GM23338 (cell line): ENCODE data around the gene WDR70. TPM values are rescaled to one million over a fixed set of nuclear protein-coding genes. Genes with fewer than 3 reads are reported as not detected.
"Not testable (repeated sequence)": the region's sequence is repeated elsewhere in the genome, so short reads cannot be mapped to it uniquely, and the experiment has no call there.

Experiments used
- ATAC-seq: fragments of 200-7000 bp; cut with Tn5 transposase; 3 replicates; pipeline ENCODE4 v1.9.1; 2020
- DNase-seq: peaks from one replicate; pipeline ENCODE4 v3.0.0-alpha.2; 2015; ENCODE audit warnings: low spot score
- H2AFZ ChIP-seq: fragments of 200-600 bp; sonication (generic); 2 replicates; pipeline ENCODE4 v1.8.0; 2016; ENCODE audit warnings: antibody characterized with exemption, mild to moderate bottlenecking, moderate library complexity
- H3F3A ChIP-seq: fragments of 200-600 bp; sonication (generic); replicated peaks from 2 replicates; pipeline ENCODE4 v1.8.0; 2017; ENCODE audit warnings: antibody characterized with exemption, mixed run types, low read depth
- H3K27ac ChIP-seq: fragments of 200-600 bp; sonication (generic); 2 replicates; pipeline ENCODE4 v1.6.1; 2016; ENCODE audit warnings: low read depth
- H3K27me3 ChIP-seq: fragments of 200-600 bp; sonication (generic); 2 replicates; pipeline ENCODE4 v1.8.0; 2016; ENCODE audit warnings: mild to moderate bottlenecking, mixed run types, moderate library complexity; ENCODE audit not compliant: insufficient read depth
- H3K36me3 ChIP-seq: fragments of 200-600 bp; sonication (generic); 2 replicates; pipeline ENCODE4 v1.8.0; 2016; ENCODE audit warnings: mild to moderate bottlenecking; ENCODE audit not compliant: insufficient read depth
- H3K4me1 ChIP-seq: fragments of 200-600 bp; sonication (generic); 2 replicates; pipeline ENCODE4 v1.8.0; 2016; ENCODE audit warnings: mild to moderate bottlenecking, moderate library complexity; ENCODE audit not compliant: insufficient read depth
- H3K4me2 ChIP-seq: fragments of 200-600 bp; sonication (generic); 2 replicates; pipeline ENCODE4 v1.7.1; 2017; ENCODE audit warnings: mixed run types
- H3K4me3 ChIP-seq: fragments of 200-600 bp; sonication (generic); 2 replicates; pipeline ENCODE4 v1.6.1; 2016; ENCODE audit warnings: mixed run types
- H3K79me2 ChIP-seq: fragments of 200-600 bp; sonication (generic); replicated peaks from 2 replicates; pipeline ENCODE4 v1.8.0; 2017; ENCODE audit warnings: mild to moderate bottlenecking; ENCODE audit not compliant: insufficient read depth
- H3K9me2 ChIP-seq: fragments of 200-600 bp; sonication (generic); 2 replicates; pipeline ENCODE4 v1.8.0; 2017; ENCODE audit not compliant: insufficient read depth
- H4K20me1 ChIP-seq: fragments of 200-600 bp; sonication (generic); replicated peaks from 2 replicates; pipeline ENCODE4 v1.8.0; 2017; ENCODE audit warnings: mild to moderate bottlenecking; ENCODE audit not compliant: insufficient read depth
- H3K27ac Mint-ChIP-seq: 2 replicates; pipeline ENCODE4 v1.8.0; 2020; ENCODE audit warnings: inconsistent platforms, mild to moderate bottlenecking, moderate library complexity, mixed read lengths
- H3K27me3 Mint-ChIP-seq: 3 replicates; pipeline ENCODE4 v1.8.0; 2022; ENCODE audit warnings: low read depth, mild to moderate bottlenecking, moderate library complexity, mixed read lengths, inconsistent platforms; ENCODE audit not compliant: insufficient read depth, poor library complexity
- H3K36me3 Mint-ChIP-seq: 3 replicates; pipeline ENCODE4 v1.8.0; 2021; ENCODE audit warnings: low read depth, mild to moderate bottlenecking, inconsistent platforms, moderate library complexity, mixed read lengths
- H3K4me1 Mint-ChIP-seq: 3 replicates; pipeline ENCODE4 v1.8.0; 2020; ENCODE audit warnings: mild to moderate bottlenecking, inconsistent platforms, mixed read lengths
- H3K4me3 Mint-ChIP-seq: 3 replicates; pipeline ENCODE4 v1.8.0; 2021; ENCODE audit warnings: moderate library complexity, mild to moderate bottlenecking, inconsistent platforms, mixed read lengths
- H3K9me3 Mint-ChIP-seq: 3 replicates; pipeline ENCODE4 v1.8.0; 2020; ENCODE audit warnings: moderate library complexity, mild to moderate bottlenecking, inconsistent platforms, mixed read lengths
- CREB1 ChIP-seq: fragments of 250-450 bp; sonication (Bioruptor Pico); IDR thresholded peaks from 2 replicates; pipeline ENCODE4 v1.5.0; 2020; ENCODE audit warnings: low read depth, mild to moderate bottlenecking, moderate library complexity
- ETS1 ChIP-seq: IDR thresholded peaks from 2 replicates; pipeline ENCODE4 v1.6.1; 2016; ENCODE audit warnings: antibody characterized with exemption
- EZH2 ChIP-seq: fragments of 200-600 bp; sonication (generic); IDR thresholded peaks from one replicate; pipeline ENCODE4 v1.8.0; 2017; ENCODE audit warnings: antibody characterized with exemption, mild to moderate bottlenecking, low read depth; ENCODE audit not compliant: unreplicated experiment
- EZH2phosphoT487 ChIP-seq: fragments of 200-600 bp; sonication (generic); IDR thresholded peaks from one replicate; pipeline ENCODE4 v1.8.1; 2018; ENCODE audit warnings: antibody characterized with exemption; ENCODE audit not compliant: unreplicated experiment
- JUNB ChIP-seq: IDR thresholded peaks from one replicate; pipeline ENCODE4 v1.6.1; 2016; ENCODE audit warnings: antibody characterized with exemption; ENCODE audit not compliant: unreplicated experiment
- NANOG ChIP-seq: IDR thresholded peaks from 2 replicates; pipeline ENCODE4 v1.6.1; 2016; ENCODE audit warnings: antibody characterized with exemption, borderline replicate concordance
- STAT1 ChIP-seq: IDR thresholded peaks from one replicate; pipeline ENCODE4 v1.6.1; 2016; ENCODE audit warnings: antibody characterized with exemption; ENCODE audit not compliant: unreplicated experiment
- polyA plus RNA-seq: library from polyadenylated mRNA; unstranded; fragments of >200 nt; fragmentation: Nextera tagmentation; extraction: Ambion mirVana; gene quantifications from 2 replicates; pipeline ENCODE4 v1.2.1, GENCODE V29; 2016
- total RNA-seq: library from RNA; depleted of rRNA; stranded (reverse); fragments of >200 nt; shearing (Covaris generic); gene quantifications from 2 replicates; pipeline ENCODE4 v1.2.3, GENCODE V29; 2014
- TF ChIP-seq, protein P1 (sequence below): IDR thresholded peaks from one replicate; pipeline ENCODE4 v1.6.1; 2018; ENCODE audit warnings: antibody characterized with exemption; ENCODE audit not compliant: unreplicated experiment

Gene WDR70
- total and polyA plus RNA-seq, 2 experiments from 2014 or later: 34.9 to 86.7 TPM

DNA sequence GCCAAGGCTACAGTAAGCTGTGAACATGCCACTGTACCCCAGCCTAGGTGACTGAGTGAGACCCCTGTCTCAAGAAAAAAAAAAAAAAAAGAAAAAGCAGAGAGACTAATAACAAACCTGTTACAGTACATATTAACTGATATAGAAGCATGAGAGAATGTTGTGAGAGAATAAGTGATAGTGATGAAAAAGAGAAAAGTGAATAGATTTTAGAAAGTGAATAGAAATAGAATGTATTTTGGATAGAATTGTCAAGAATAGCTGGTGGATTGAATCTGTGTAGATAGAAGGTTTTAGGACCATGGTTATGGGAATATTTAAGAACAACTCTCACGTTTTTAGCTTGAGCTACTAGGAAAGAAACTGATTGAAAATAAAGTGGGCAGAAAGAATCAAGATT is 135.8 kb downstream of the WDR70 start:
- Histone ChIP-seq H4K20me1 (no peaks in the 10 kb centered on the region), H3K4me1 (no peaks in the 10 kb centered on the region), H3K27ac (no peak overlapping the region), H3K79me2 (no peaks in the 10 kb centered on the region), H3K4me2 (no peak overlapping the region), H3F3A (no peaks in the 10 kb centered on the region), H2AFZ (no peak overlapping the region), H3K27me3 (no peaks in the 10 kb centered on the region), H3K9me2 (no peaks in the 10 kb centered on the region), H3K4me3 (no peak overlapping the region), H3K36me3 (peaks cover 5% of the 10 kb centered on the region; the same call in 1 of the 2 replicates)
- ATAC-seq: no peak
- no peaks in the 10 kb centered on the region for H3K27me3 Mint-ChIP-seq
- H3K4me1 Mint-ChIP-seq: no peaks in the 10 kb centered on the region
- H3K4me3 Mint-ChIP-seq: no peak overlapping the region
- no peak for DNase-seq
- no peak for TF ChIP-seq EZH2
- TF ChIP-seq STAT1: no peak
- H3K27ac Mint-ChIP-seq: no peak overlapping the region
- H3K9me3 Mint-ChIP-seq: peaks cover 21% of the 10 kb centered on the region
- H3K36me3 Mint-ChIP-seq: peaks cover 22% of the 10 kb centered on the region

- H4K20me1 ChIP-seq: no peaks in the 10 kb centered on the region
- no peaks in the 10 kb centered on the region for H3K9me2 ChIP-seq
- DNase-seq (no peak), ATAC-seq (no peak)
- Mint-ChIP-seq H3K4me3 (no peak overlapping the region), H3K9me3 (peaks cover 39% of the 10 kb centered on the region), H3K36me3 (peaks cover 48% of the 10 kb centered on the region), H3K27ac (no peak overlapping the region), H3K4me1 (no peaks in the 10 kb centered on the region), H3K27me3 (peaks cover 4% of the 10 kb centered on the region)
- no peaks in the 10 kb centered on the region for H3K4me1 ChIP-seq
- no peaks in the 10 kb centered on the region for H3K27me3 ChIP-seq
- no peak overlapping the region for H2AFZ ChIP-seq
- no peak for TF ChIP-seq ETS1
- no peak for TF ChIP-seq CREB1
- no peak for TF ChIP-seq STAT1
- TF ChIP-seq, protein P1, sequence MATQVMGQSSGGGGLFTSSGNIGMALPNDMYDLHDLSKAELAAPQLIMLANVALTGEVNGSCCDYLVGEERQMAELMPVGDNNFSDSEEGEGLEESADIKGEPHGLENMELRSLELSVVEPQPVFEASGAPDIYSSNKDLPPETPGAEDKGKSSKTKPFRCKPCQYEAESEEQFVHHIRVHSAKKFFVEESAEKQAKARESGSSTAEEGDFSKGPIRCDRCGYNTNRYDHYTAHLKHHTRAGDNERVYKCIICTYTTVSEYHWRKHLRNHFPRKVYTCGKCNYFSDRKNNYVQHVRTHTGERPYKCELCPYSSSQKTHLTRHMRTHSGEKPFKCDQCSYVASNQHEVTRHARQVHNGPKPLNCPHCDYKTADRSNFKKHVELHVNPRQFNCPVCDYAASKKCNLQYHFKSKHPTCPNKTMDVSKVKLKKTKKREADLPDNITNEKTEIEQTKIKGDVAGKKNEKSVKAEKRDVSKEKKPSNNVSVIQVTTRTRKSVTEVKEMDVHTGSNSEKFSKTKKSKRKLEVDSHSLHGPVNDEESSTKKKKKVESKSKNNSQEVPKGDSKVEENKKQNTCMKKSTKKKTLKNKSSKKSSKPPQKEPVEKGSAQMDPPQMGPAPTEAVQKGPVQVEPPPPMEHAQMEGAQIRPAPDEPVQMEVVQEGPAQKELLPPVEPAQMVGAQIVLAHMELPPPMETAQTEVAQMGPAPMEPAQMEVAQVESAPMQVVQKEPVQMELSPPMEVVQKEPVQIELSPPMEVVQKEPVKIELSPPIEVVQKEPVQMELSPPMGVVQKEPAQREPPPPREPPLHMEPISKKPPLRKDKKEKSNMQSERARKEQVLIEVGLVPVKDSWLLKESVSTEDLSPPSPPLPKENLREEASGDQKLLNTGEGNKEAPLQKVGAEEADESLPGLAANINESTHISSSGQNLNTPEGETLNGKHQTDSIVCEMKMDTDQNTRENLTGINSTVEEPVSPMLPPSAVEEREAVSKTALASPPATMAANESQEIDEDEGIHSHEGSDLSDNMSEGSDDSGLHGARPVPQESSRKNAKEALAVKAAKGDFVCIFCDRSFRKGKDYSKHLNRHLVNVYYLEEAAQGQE: no peak
- no peak for TF ChIP-seq EZH2phosphoT487
- TF ChIP-seq NANOG: no peak
- TF ChIP-seq JUNB: no peak
- H3K36me3 ChIP-seq: peaks cover 17% of the 10 kb centered on the region
- no peak overlapping the region for H3K4me3 ChIP-seq
- H3K4me2 ChIP-seq: no peak overlapping the region
- H3F3A ChIP-seq: no peaks in the 10 kb centered on the region
- H3K79me2 ChIP-seq: no peaks in the 10 kb centered on the region
- no peak overlapping the region for H3K27ac ChIP-seq
Measured at GRCh38 chr5:37517686-37518085, 138.6 kb downstream of the WDR70 start.

DNA sequence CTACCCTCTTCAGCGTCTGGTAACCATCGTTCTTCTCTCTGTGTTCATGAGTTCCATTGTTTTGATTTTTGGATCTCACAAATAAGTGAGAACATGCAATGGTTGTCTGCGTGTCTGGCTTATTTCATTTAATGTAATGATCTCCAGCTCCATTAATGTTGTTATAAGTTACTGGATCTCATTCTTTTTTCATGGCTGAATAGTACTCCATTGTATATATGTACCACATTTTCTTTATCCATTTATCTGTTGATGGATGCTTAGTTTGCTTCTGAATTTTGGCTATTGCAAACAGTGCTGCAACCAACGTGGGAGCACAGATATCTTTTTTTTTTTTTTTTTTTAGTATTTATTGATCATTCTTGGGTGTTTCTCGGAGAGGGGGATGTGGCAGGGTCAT is 139.2 kb downstream of the WDR70 start:
- H3K4me3 Mint-ChIP-seq, H4K20me1 ChIP-seq, H2AFZ ChIP-seq, H3K27me3 Mint-ChIP-seq, ATAC-seq, H3K4me3 ChIP-seq, H3K4me1 Mint-ChIP-seq, H3K79me2 ChIP-seq, H3K27ac ChIP-seq, H3F3A ChIP-seq, H3K4me2 ChIP-seq, H3K9me2 ChIP-seq, H3K27me3 ChIP-seq, DNase-seq, H3K4me1 ChIP-seq, H3K27ac Mint-ChIP-seq: not testable (repeated sequence)
- H3K36me3 ChIP-seq: peaks cover 22% of the 10 kb centered on the region
- Mint-ChIP-seq H3K9me3 (peaks cover 45% of the 10 kb centered on the region), H3K36me3 (peaks cover 54% of the 10 kb centered on the region)
